Left cardiac atrium (tissue), 4 donors: Measurements from ENCODE around the gene MYOCD. TPM values are rescaled to one million over a fixed set of nuclear protein-coding genes. Genes with fewer than 3 reads are reported as not detected.

Source experiments
- ATAC-seq, 2 donors: fragments of 200-7000 bp; cut with Tn5 transposase; one replicate each; pipeline ENCODE4 v1.9.1; 2020; ENCODE audit warnings: mild to moderate bottlenecking in 2 of 2, moderate library complexity in 2 of 2
- DNase-seq: peaks from one replicate; pipeline ENCODE4 v3.0.0-alpha.2; 2020
- intact Hi-C, 2 donors: fragments of 100-400 bp; cut with DNase I; formaldehyde crosslinking; loops; one replicate each; pipeline versions ENCODE4 v1.14.1 to v1.15.1; 2022 to 2023
- total RNA-seq, 2 donors: library from RNA; stranded (reverse); fragmentation: NEBNext Ultra II Directional; extraction: Animal tissue kit (Norgen Biotek cat#: 25700); gene quantifications; one replicate each; pipeline ENCODE4 v1.2.1, GENCODE V29; 2021
- donor health status: DM: no; HTN: yes; CAD: no.
- donor health status: DM: no; HTN: yes; CAD: no; lungs with severe emphysema.
- donor health status: DM: yes; HTN: yes; CAD: no.
- donor health status: Dilated cardiomyopathy.

Gene MYOCD
- total RNA-seq, 2 donors from 2014 or later = 36.0 to 38.7 TPM

DNA sequence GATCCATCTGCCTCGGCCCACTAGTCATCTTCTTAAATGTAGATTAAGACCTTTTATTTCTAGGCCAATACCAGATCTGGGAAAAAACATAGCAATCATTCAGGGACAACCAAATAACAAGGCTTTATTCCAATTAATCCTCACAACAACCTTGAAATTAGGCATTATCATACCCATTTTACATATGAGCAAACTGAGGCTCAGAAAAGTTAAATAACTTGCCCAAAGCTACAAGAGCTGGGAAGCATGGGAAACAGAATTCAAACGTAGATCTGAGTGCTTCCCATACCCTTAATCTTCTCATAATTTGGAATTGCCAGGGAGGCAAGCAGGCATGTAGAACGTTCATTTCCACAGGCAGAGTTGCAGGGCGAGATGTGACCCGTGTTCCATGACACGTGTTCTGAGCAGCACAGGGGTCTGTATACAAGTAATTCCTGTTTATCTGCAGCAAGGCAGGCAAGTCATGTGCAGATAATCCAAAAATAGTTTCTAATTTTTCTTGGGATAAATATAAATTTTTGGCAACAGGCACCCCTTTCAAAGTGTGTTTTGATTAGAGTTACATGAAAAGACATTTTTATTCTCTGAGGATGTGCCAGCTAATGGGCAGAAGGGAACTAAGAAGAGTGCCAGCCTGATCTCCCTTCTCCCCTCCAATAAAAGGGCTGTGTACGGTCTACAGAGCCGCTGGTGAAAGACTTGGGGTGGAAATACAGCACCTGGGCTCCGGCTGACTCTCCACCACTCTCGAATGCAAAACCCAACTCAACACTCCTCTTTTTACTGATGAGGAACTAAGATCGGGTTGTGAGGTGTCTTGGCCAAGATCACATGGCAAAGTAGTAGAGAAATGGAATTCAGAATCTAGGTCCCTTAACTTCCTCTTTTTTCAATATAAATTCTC is 27.7 kb upstream of the MYOCD start:
- DNase-seq = no peak
- intact Hi-C loops = no loop called here
- peak in 1 of 2 donors; percentile 12 for ATAC-seq

- intact Hi-C loops = no loop called here
- no peak for DNase-seq
- ATAC-seq = no peak
Observed at GRCh38 chr17:12640364-12640763, 25.3 kb upstream of the MYOCD start.

DNA sequence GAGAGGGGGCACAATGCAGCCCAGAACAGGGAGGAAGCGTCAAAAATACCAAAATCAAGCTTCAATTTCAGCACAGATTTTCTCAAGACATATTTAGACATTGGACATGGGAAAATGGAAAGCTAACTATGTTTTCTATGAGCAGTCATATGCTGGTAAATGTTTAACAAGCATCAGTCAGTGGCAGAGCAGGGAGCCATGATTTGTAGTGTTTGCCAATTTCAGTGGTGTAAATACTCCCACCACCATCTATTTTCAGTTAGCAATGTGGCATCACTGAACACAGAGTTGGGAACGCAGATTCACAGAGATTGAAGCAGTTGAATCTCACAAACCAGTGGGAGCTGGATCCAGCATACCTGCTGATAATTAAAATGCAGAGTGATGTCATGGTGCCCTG is 24.6 kb upstream of the MYOCD start:
- ATAC-seq (no peak), DNase-seq (no peak)
- intact Hi-C loops = no loop called here

GRCh38 chr17:12642034-12642433 is 23.7 kb upstream of the MYOCD start:
- no peak for DNase-seq
- ATAC-seq = no peak
- intact Hi-C loops = no loop called here

GRCh38 chr17:12643822-12644221 is 21.9 kb upstream of the MYOCD start:
- DNase-seq (no peak), ATAC-seq (no peak)
- intact Hi-C loops = no loop called here

DNA sequence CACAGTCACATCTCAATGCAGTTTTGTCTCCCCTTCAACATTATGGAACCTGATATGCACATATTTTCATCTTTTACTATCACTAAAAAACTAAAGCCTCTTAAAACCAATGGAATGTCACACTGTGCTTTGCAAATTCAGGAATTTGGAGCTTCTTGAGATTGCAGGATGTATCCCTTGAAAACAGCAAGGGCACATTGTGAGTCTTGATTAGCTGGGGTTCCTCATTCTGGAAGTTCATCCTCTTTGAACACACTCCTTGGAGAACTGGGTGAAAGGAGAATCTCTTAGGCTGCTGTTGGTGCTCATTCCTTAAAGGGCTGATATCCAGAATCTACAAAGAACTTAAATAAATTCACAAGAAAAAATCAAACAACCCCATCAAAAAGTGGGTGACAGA is 21.1 kb upstream of the MYOCD start:
- intact Hi-C loops = no loop called here
- ATAC-seq = no peak
- DNase-seq = no peak

DNA sequence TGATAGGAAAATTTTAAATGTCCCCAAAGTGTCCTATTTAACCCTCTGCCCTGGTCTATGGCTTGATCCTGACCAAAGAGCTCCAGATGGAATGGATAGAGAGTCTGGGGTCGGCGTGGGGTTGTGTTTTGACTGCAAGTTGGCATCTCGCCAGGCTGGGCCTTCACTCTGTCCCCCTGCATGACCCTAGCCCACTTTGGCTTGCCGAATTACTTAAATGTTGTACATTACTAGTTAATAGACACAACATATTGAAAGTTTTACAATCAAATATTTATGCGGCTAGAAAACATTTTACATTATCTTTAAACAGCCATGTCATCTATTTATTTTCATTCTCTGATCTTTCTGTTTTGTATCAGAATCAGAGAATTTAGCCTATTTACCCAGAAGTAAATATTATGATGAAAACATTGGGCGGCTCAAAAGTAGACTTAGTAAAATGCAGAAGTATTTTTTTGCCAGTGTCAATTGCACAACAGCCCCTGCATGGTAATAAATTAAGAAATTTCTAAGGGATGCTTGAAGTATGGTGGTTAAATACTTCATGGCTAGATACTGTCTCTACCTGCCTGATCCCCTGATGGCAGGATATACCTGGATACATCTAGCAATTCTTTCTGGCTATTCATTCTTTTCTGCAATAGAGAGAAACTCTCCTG is 18.8 kb upstream of the MYOCD start:
- intact Hi-C loops = no loop called here
- no peak for ATAC-seq
- no peak for DNase-seq

DNA sequence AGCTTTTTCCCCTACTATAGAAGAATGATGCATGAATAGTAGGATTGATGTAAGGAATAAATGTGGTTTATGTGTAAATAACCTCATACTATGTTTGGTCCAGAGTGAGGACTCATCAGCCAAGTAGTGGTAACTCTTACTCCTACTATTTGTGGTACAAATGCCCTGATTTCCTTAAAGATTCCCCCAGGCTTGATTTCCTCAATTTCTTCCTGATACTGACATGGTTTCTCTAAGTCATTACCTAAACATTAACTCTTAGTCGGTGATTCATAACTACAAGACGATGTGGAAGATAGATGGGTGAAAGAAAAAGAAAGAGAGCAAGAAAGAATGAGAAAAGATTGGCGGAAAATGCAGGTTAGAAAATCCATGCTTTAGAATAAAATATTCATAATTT is 17.2 kb upstream of the MYOCD start:
- no peak for ATAC-seq
- no peak for DNase-seq
- intact Hi-C loops = no loop called here

DNA sequence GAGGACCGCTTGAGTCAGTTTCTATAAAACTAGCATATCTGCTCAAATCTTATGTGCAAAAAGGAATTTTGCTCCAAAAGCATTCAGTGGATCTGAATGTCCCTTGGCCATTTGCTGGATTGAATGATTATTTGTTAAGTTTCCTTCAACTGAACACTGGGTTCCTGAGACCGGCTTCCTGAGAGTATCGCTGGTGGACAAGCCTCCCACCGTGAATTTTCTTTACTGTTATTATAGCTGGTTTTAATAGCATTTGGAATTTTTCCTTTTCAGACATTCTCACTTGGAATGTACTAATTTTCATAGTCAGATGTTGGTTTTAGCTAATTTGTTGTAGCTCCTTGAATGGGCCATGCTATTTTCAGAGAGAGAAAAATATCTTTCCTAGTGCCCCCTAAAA is 9.8 kb upstream of the MYOCD start:
- ATAC-seq = no peak
- intact Hi-C loops = no loop called here
- DNase-seq = no peak

DNA sequence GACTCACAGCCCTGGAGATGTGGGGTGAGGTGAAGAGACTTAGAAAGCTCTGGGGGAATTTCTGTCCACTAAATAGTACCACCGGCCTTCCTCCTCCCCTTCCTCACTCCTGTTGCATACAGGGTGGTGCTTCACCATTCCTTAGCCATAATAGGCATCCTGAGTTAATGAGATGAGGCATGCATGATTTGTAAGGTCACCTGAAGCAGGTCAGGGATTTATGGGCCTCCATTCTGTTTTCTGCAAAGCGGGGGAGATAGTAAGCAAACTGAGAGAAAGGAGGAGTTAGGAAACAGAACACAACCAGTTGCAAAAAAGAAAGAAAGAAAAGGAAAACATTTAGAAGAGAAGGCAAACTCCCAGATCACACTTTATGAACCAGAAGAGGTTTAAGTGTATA is 9.3 kb upstream of the MYOCD start:
- intact Hi-C loops = no loop called here
- no peak for DNase-seq
- no peak for ATAC-seq

DNA sequence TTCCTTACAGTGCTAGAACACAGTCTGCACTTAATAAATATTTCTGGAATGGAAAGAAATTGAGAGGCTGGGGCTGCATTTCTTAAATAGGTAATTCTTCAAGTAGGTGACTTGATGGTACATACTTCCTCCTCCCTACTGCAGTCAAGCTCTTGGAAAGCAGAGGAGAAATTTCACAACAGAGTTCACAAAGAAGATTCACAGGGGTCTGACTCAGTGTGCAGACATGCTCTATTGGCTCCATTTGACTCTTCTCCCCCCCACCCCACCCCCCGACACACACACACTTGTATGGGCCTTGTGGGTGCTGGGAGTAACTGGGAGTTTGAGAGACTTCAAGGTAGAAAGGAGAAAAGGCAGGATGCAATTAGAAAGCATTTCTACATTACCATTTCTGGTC is 6.2 kb upstream of the MYOCD start:
- intact Hi-C loops = no loop called here
- DNase-seq (no peak), ATAC-seq (peak in 1 of 2 donors; percentile 66)

DNA sequence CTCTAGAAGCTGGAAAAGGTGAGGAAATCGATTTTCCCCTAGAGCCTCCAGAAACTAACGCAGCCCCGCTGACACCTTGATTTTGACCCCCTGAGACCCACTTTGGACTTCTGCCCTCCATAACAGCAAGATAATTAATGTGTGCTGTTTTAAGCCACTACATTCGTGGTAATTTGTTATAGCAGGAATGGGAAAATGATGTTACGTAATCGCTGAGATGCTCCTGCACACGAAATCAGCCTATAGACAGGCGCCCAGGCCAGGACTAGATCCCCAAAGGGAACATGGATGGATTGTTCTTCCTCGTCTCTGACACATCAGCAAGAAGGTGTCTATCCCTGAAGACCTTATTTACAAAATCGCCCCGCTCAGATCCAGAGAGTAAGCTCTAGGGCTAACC is 1.4 kb upstream of the MYOCD start:
- no peak for ATAC-seq
- no peak for DNase-seq
- intact Hi-C loops = no loop called here

- intact Hi-C loops = loop anchor here in 1 of 2 donors (5.0 kb wide), 2 partner anchors 118 to 413 kb away; no protein-coding TSS in a partner anchor
- no peak for DNase-seq
- no peak for ATAC-seq
Observed at GRCh38 chr17:12664894-12665262, 812 bp upstream of the MYOCD start.

GRCh38 chr17:12666718-12667117 is 1.0 kb downstream of the MYOCD start:
- intact Hi-C loops = loop anchor here (2.0 to 5.0 kb wide), 5 partner anchors 119 to 486 kb away; no protein-coding TSS in a partner anchor
- DNase-seq = no peak
- no peak for ATAC-seq

DNA sequence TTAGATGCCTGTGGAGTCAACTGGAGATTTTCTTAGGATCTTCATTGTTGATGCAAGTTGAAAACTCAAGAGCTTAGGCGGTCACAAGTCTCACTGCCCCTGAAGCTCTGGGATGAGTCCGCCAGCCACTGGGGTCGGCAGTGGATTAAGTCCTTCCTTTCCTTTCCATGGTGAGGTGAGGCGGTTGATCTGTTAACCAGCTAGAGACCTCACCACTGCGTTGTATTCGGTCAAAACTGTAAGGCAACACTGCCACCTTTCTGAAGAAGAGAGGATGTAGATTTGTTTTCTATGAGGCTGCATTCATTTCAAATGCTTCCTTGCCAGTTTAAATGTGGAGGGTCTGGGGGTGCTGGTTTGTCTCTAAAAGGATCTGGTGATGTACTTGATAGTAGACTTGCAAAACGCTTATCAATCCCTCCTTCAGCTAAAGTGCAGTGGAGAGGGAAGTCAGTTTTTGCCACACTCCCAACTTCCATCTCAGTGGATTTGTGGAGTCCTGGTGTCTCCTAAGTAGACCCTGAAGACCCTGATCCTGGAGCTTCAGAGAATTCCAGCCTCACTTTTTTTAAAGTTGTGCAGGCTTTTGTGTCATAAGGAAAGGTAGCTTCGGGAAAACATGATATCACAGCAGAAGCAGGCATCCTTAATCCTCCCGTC is 1.7 kb downstream of the MYOCD start:
- ATAC-seq = peak; percentile 60 to 72
- intact Hi-C loops = loop anchor here (2.0 to 5.0 kb wide), 5 partner anchors 120 to 487 kb away; no protein-coding TSS in a partner anchor

DNA sequence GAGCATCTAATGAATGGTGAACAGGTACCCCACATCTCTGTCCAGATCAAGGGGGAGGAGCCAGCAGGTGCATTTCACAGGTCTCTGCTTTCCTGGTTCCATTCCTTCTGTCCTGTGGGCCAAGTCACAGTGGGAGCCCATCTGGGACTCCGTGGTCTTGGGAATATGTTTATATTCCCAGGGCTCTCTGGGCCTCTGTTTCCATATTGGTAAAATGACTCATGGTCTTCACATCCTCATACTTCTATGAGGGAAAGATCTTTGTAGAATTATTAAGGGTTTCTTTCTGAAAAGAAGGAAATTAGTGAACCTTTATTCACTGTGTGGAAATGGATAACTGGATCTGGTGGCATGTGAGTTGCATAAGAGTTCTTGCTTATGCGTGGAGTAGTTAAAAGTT is 6.2 kb downstream of the MYOCD start:
- ATAC-seq (no peak), DNase-seq (no peak)
- intact Hi-C loops = no loop called here

More for the DNA sequence above, 1.7 kb downstream of the MYOCD start:
- DNase-seq = no peak

DNA sequence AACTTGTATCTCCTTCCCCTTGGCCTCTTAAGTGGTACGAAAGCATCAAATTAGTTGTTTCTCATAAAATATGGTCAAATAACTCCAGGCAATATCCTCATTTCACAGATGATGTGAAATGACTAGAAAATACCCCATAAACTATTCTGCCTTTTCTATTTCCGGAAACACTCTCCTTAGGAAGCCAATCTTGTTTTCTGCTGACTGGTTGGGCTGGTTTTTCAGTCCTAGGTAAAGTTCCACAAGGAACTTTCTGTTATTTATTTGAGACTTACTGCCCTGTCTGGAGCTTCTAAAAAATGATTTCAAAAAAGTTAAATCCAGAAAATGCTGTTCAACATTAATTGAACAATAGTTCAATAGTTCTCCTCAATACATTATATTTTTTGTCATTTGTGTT is 7.3 kb downstream of the MYOCD start:
- intact Hi-C loops = no loop called here
- DNase-seq = no peak
- ATAC-seq = no peak

DNA sequence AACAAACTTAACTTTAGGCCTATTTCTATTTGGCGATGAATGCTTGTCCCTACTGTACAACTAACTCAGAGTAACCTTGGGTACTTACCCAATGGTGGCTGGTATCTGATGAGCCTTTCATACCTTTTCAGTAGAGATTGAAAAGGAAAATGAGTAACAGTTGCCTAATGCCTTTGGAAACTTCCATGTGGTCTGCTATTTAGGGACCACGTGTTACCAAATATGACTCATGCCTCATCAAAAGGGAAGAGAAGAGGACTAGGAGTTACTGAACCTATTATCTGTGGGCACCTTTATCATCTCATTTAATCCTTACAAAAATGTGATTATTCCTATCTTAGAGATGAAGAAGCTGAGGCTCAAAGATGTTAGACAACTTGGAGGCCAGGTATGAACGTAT is 8.1 kb downstream of the MYOCD start:
- intact Hi-C loops = no loop called here
- DNase-seq (no peak), ATAC-seq (peak in 1 of 2 donors; percentile 66)

- intact Hi-C loops = loop anchor here (5.0 to 10.0 kb wide), 2 partner anchors 52 to 54 kb away; no protein-coding TSS in a partner anchor
- DNase-seq (no peak), ATAC-seq (no peak)
Observed at GRCh38 chr17:12680407-12680897, 14.8 kb downstream of the MYOCD start.

GRCh38 chr17:12680993-12681392 is 15.3 kb downstream of the MYOCD start:
- intact Hi-C loops = loop anchor here (5.0 to 10.0 kb wide), 2 partner anchors 51 to 54 kb away; no protein-coding TSS in a partner anchor
- no peak for DNase-seq
- ATAC-seq = no peak
